Measurements from ENCODE around the gene EXOSC10. TPM values are rescaled to one million over a fixed set of nuclear protein-coding genes. Genes with fewer than 3 reads are reported as not detected.
"Not testable (repeated sequence)": the region's sequence is repeated elsewhere in the genome, so short reads cannot be mapped to it uniquely, and the experiment has no call there.

EXOSC10 gene
- total RNA-seq, 2 donors from 2014 or later: 48.0 to 55.2 TPM

- Histone ChIP-seq H3K4me1 (no peaks in the 10 kb centered on the region), H3K9ac (ENCODE audit: low read depth in 2 of 2, low read length in 2 of 2) (no peak overlapping the region), H3K27ac (no peak overlapping the region), H3K36me3 (peaks cover 16% of the 10 kb centered on the region), H3K27me3 (no peaks in the 10 kb centered on the region), H3K4me3 (no peak overlapping the region), H3K9me3 (no peaks in the 10 kb centered on the region)
- DNase-seq: no peak
- intact Hi-C loops (cut with DNase I): no loop called here
- TF ChIP-seq CTCF (IDR thresholded peaks at IDR 0.05): no peak
These were observed 75.4 kb downstream of the EXOSC10 start for GRCh38 chr1:11024154-11024873.

DNA sequence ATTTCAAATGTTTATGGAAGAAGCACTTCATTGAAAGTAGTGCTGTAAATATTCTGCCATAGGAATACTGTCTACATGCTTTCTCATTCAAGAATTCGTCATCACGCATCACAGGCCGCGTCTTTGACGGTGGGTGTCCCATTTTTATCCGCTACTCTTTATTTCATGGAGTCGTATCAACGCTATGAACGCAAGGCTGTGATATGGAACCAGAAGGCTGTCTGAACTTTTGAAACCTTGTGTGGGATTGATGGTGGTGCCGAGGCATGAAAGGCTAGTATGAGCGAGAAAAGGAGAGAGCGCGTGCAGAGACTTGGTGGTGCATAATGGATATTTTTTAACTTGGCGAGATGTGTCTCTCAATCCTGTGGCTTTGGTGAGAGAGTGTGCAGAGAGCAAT, 76.5 kb downstream of the EXOSC10 start:
- TF ChIP-seq CTCF (IDR thresholded peaks at IDR 0.05): no peak
- H3K36me3 ChIP-seq: peaks cover 16% of the 10 kb centered on the region
- intact Hi-C loops (cut with DNase I): no loop called here

DNA sequence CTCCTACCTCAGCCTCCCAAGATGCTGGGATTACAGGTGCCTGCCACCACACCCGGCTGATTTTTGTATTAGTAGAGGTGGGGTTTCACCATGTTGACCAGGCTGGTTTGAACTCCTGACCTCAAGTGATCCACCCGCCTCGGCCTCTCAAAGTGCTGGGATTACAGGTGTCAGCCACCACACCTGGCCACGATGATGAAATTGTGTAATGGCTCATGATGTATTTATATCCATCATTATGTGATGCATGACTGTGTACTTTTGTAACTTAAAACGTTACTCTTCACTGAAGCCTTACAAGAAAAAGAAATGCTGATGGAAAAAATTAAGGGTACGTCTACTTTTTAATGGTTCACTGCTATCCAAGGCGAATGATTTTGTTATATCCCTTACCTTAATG, 79.7 kb downstream of the EXOSC10 start:
- no peak overlapping the region for H3K27ac ChIP-seq
- H3K9ac ChIP-seq (ENCODE audit: low read depth in 2 of 2, low read length in 2 of 2): no peak overlapping the region
- no peak for TF ChIP-seq CTCF (IDR thresholded peaks at IDR 0.05)
- H3K27me3 ChIP-seq: no peaks in the 10 kb centered on the region
- H3K9me3 ChIP-seq: no peaks in the 10 kb centered on the region
- H3K36me3 ChIP-seq: peaks cover 22% of the 10 kb centered on the region
- intact Hi-C loops (cut with DNase I): no loop called here
- H3K4me3 ChIP-seq: no peak overlapping the region
- no peak for DNase-seq
- no peaks in the 10 kb centered on the region for H3K4me1 ChIP-seq

More for the DNA sequence above, 76.5 kb downstream of the EXOSC10 start:
- Histone ChIP-seq H3K9me3 (no peaks in the 10 kb centered on the region), H3K4me3 (no peak overlapping the region), H3K4me1 (no peaks in the 10 kb centered on the region), H3K27ac (no peak overlapping the region), H3K27me3 (no peaks in the 10 kb centered on the region), H3K9ac (ENCODE audit: low read depth in 2 of 2, low read length in 2 of 2) (no peak overlapping the region)
- DNase-seq: no peak

DNA sequence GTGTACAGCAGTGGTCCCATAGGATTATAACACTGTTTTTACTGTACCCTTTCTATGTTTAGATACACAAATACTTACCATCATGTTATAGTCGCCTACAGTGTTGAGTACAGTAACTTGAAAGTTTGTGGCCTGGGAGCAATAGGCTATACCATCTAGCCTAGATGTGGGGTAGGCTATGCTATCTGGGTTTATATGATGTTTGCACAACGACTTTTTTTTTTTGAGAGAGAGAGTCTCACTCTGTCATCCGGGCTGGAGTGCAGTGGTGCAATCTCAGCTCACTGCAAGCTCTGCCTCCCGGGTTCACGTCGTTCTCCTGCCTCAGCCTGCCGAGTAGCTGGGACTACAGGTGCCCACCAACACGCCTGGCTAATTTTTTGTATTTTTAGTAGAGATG, 80.3 kb downstream of the EXOSC10 start:
- H3K4me3 ChIP-seq; DNase-seq; H3K27ac ChIP-seq; H3K4me1 ChIP-seq; H3K9me3 ChIP-seq; intact Hi-C loops (cut with DNase I); H3K27me3 ChIP-seq; H3K9ac ChIP-seq (ENCODE audit: low read depth in 2 of 2, low read length in 2 of 2): not testable (repeated sequence)
- H3K36me3 ChIP-seq: peaks cover 28% of the 10 kb centered on the region

Other genes starting within 250 kb of the EXOSC10 start
- 100 to 1,000 TPM; 126 to 178 TPM for gene TARDBP, start 87.2 kb downstream of the EXOSC10 start, total RNA-seq
- gene MASP2, start 52.6 kb downstream of the EXOSC10 start, total RNA-seq: under 1 TPM in 1 of 2 donors, not detected in 1; 0.32 TPM
- 10 to 100 TPM; 19.8 to 86.2 TPM for gene SRM, start 39.9 kb downstream of the EXOSC10 start, total RNA-seq
- 1 to 10 TPM in 1 of 2 donors, not detected in 1; 1.0 TPM for gene ANGPTL7, start 89.5 kb upstream of the EXOSC10 start, total RNA-seq
- 10 to 100 TPM; 29.9 to 50.2 TPM for gene MTOR, start 162.7 kb upstream of the EXOSC10 start, total RNA-seq
- 10 to 100 TPM in 1 of 2 donors, 1 to 10 TPM in 1; 7.9 to 14.4 TPM for gene UBIAD1, start 173.3 kb upstream of the EXOSC10 start, total RNA-seq